ENCODE measurements around the gene ADTRP. TPM values are rescaled to one million over a fixed set of nuclear protein-coding genes. Genes with fewer than 3 reads are reported as not detected.

ADTRP gene
- total and polyA plus RNA-seq, 10 of the 15 experiments (the other 5 are each of a cell fraction or from before 2014, with no cell fraction given) = 0.10 to 2.6 (median 2.1) TPM

- TF ChIP-seq ZNF384 (IDR thresholded peaks at IDR 0.05; ENCODE audit: borderline replicate concordance, low read depth, low read length) (0 out of 2 replicates have a peak, but pooled peaks have one; percentile 3), BHLHE40 (IDR thresholded peaks at IDR 0.05; ENCODE audit: borderline replicate concordance in 1 of 2, low read depth in 2 of 2, low read length in 1 of 2) (peak; percentile 29 to 52; a peak in 1 of 4 replicates), BACH1 (IDR thresholded peaks at IDR 0.05; ENCODE audit: borderline replicate concordance) (peak; percentile 42; the same call in 1 of the 2 replicates), SUZ12 (IDR thresholded peaks at IDR 0.05; ENCODE audit: unreplicated experiment) (no peak), ZNF24 (IDR thresholded peaks at IDR 0.05) (peak; percentile 77), ZBTB33 (IDR thresholded peaks at IDR 0.05) (no peak), SUPT20H (IDR thresholded peaks at IDR 0.05; ENCODE audit: borderline replicate concordance, control insufficient read depth, low read depth, low read length) (no peak), RAD21 (IDR thresholded peaks at IDR 0.05; ENCODE audit: insufficient read depth, low read depth, low read length) (peak; percentile 38; the same call in 1 of the 2 replicates), CBFB (IDR thresholded peaks at IDR 0.05; ENCODE audit: low read depth) (no peak), NFXL1 (IDR thresholded peaks at IDR 0.05; ENCODE audit: borderline replicate concordance) (no peak), ZSCAN29 (IDR thresholded peaks at IDR 0.05) (0 out of 2 replicates have a peak, but pooled peaks have one; percentile 59), E4F1 (IDR thresholded peaks at IDR 0.05; ENCODE audit: borderline replicate concordance, partially characterized antibody) (no peak), MTA3 (IDR thresholded peaks at IDR 0.05; ENCODE audit: borderline replicate concordance, low read length) (no peak; the same call in 1 of the 2 replicates), JUNB (IDR thresholded peaks at IDR 0.05) (peak; percentile 94), CREM (IDR thresholded peaks at IDR 0.05; ENCODE audit: low read depth) (peak; percentile 66; the same call in 1 of the 2 replicates), HDAC2 (IDR thresholded peaks at IDR 0.05) (no peak), SMAD5 (IDR thresholded peaks at IDR 0.05; ENCODE audit: low read depth) (no peak), ZBTB4 (CRISPR knock-in tag; IDR thresholded peaks at IDR 0.05) (no peak), ASH2L (IDR thresholded peaks at IDR 0.05; ENCODE audit: borderline replicate concordance, low read depth) (no peak), ZNF622 (IDR thresholded peaks at IDR 0.05) (no peak), SMC3 (IDR thresholded peaks at IDR 0.05; ENCODE audit: borderline replicate concordance, low read length) (peak; percentile 26; the same call in 1 of the 2 replicates), KLF5 (IDR thresholded peaks at IDR 0.05; ENCODE audit: partially characterized antibody) (no peak), CBX5 (IDR thresholded peaks at IDR 0.05; ENCODE audit: low read depth) (peak; percentile 75; the same call in 1 of the 2 replicates), MEF2A (IDR thresholded peaks at IDR 0.05; ENCODE audit: insufficient read depth, low read depth, low read length) (0 out of 2 replicates have a peak, but pooled peaks have one; percentile 39), SPI1 (IDR thresholded peaks at IDR 0.05; ENCODE audit: borderline replicate concordance, insufficient read depth, low read depth, low read length) (peak; percentile 37; the same call in 1 of the 2 replicates)
Measured at GRCh38 chr6:11785415-11785773, 6.8 kb upstream of the ADTRP start (continued).
